KMS-11 (cell line): ENCODE data around the gene CYB561.

Source experiments
- H2AFZ ChIP-seq: fragments of 200-600 bp; sonication (generic); 2 replicates; pipeline ENCODE4 v1.6.1; 2016; ENCODE audit warnings: antibody characterized with exemption, mixed run types, low read depth
- H3K27ac ChIP-seq: fragments of 200-600 bp; sonication (generic); 2 replicates; pipeline ENCODE4 v1.6.1; 2016; ENCODE audit warnings: mild to moderate bottlenecking, mixed run types
- H3K27me3 ChIP-seq: fragments of 200-600 bp; sonication (generic); 2 replicates; pipeline ENCODE4 v1.6.1; 2017; ENCODE audit warnings: mild to moderate bottlenecking, low read depth, mixed run types, moderate library complexity; ENCODE audit not compliant: insufficient read depth
- H3K36me3 ChIP-seq: fragments of 200-600 bp; sonication (generic); 2 replicates; pipeline ENCODE4 v1.6.1; 2017; ENCODE audit warnings: mild to moderate bottlenecking, mixed run types; ENCODE audit not compliant: insufficient read depth
- H3K4me1 ChIP-seq: fragments of 200-600 bp; sonication (generic); 2 replicates; pipeline ENCODE4 v1.6.1; 2016; ENCODE audit warnings: mild to moderate bottlenecking, low read depth, mixed run types; ENCODE audit not compliant: poor library complexity, severe bottlenecking
- H3K4me2 ChIP-seq: fragments of 200-600 bp; sonication (generic); 2 replicates; pipeline ENCODE4 v1.7.0; 2016; ENCODE audit warnings: mild to moderate bottlenecking, mixed run types
- H3K4me3 ChIP-seq: fragments of 200-600 bp; sonication (generic); IDR thresholded peaks from 2 replicates; pipeline ENCODE4 v1.6.1; 2017; ENCODE audit warnings: low read depth, low read length, mixed read lengths; ENCODE audit not compliant: insufficient read depth
- H3K79me2 ChIP-seq: fragments of 200-600 bp; sonication (generic); 2 replicates; pipeline ENCODE4 v1.6.1; 2016; ENCODE audit warnings: low read depth, mixed run types; ENCODE audit not compliant: insufficient read depth
- H3K9ac ChIP-seq: fragments of 200-600 bp; sonication (generic); 2 replicates; pipeline ENCODE4 v1.6.1; 2016; ENCODE audit warnings: mild to moderate bottlenecking, mixed run types
- H4K20me1 ChIP-seq: fragments of 200-600 bp; sonication (generic); 2 replicates; pipeline ENCODE4 v1.6.1; 2016; ENCODE audit warnings: mild to moderate bottlenecking, mixed run types; ENCODE audit not compliant: insufficient read depth
- CTCF ChIP-seq: fragments of 200-600 bp; sonication (generic); conservative IDR thresholded peaks from 2 replicates; pipeline ENCODE4 v1.6.1; 2017; ENCODE audit warnings: low read depth, mild to moderate bottlenecking, antibody characterized with exemption, low read length, moderate library complexity, mixed read lengths

The CYB561 gene

GRCh38 chr17:63387656-63388340, 58.3 kb downstream of the CYB561 start:
- peaks cover 28% of the 10 kb centered on the region for H3K4me1 ChIP-seq
- no peak overlapping the region for H3K27ac ChIP-seq
- no peaks in the 10 kb centered on the region for H3K36me3 ChIP-seq
- no peak for TF ChIP-seq CTCF
- H3K79me2 ChIP-seq: no peaks in the 10 kb centered on the region
- no peak overlapping the region for H2AFZ ChIP-seq
- no peak overlapping the region for H3K9ac ChIP-seq
- no peak overlapping the region for H3K4me3 ChIP-seq
- no peaks in the 10 kb centered on the region for H4K20me1 ChIP-seq
- H3K4me2 ChIP-seq: no peak overlapping the region
- no peaks in the 10 kb centered on the region for H3K27me3 ChIP-seq

- Histone ChIP-seq H3K4me3 (no peak overlapping the region), H3K9ac (no peak overlapping the region), H3K79me2 (no peaks in the 10 kb centered on the region), H3K4me2 (no peak overlapping the region), H3K4me1 (no peaks in the 10 kb centered on the region), H3K36me3 (no peaks in the 10 kb centered on the region), H4K20me1 (no peaks in the 10 kb centered on the region), H3K27ac (no peak overlapping the region), H3K27me3 (no peaks in the 10 kb centered on the region), H2AFZ (no peak overlapping the region)
- TF ChIP-seq CTCF: no peak
These were observed 63.3 kb downstream of the CYB561 start for GRCh38 chr17:63382826-63383225.
